GM18502 (cell line): ENCODE results near the gene SNAI1.
A peak's percentile ranks its signal among the peaks of the same experiment; 100 is the strongest.
"Not testable (repeated sequence)": the region's sequence is repeated elsewhere in the genome, so short reads cannot be mapped to it uniquely, and the experiment has no call there.

Experiments
- ATAC-seq: cut with Tn5 transposase; IDR thresholded peaks from one replicate; pipeline ENCODE4 v1.9.1; 2021; ENCODE audit warnings: mild to moderate bottlenecking; ENCODE audit not compliant: unreplicated experiment, poor library complexity

Gene SNAI1

DNA sequence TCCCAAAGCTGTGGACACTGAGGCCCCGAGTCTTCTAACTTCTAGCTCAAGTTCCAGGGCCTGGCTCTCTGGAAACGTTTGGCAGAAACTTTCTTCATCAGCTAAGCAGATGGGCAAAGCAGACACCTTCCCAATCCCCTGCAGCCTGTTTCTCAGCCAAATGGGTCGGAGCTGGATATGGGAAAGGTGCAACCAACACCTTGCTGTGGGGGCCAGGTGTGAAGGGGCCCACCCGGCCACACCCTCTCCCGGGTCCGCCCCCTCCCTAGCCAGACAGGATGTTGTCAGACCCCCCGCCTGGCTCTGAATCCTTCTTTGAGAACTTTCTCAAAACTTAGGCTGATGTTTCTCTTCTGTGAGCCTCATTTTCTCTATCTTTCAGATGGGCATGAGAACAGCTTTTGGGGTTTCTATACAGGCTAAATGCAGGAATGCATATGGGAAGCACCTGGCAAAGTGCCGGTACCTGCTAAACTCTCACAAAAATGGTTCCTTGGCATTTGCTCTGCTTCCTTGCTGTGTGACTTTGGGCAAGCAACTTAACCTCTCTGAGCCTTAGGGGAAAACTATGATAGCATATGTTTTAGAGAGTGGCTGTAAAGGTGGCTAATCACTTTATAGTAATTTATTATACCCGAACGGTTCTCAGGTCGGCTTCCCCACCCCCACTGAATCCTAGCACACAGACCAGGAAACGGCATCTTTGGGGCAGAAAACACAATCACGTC is 1.8 kb downstream of the SNAI1 start:
- no peak for ATAC-seq

GRCh38 chr20:49985157-49985556 is 2.4 kb downstream of the SNAI1 start:
- ATAC-seq = no peak

- ATAC-seq = no peak
Measured at GRCh38 chr20:49985617-49986016, 2.8 kb downstream of the SNAI1 start.

GRCh38 chr20:49986049-49986448 is 3.3 kb downstream of the SNAI1 start:
- no peak for ATAC-seq

- ATAC-seq = no peak
Measured at GRCh38 chr20:49987015-49987867, 4.5 kb downstream of the SNAI1 start.

DNA sequence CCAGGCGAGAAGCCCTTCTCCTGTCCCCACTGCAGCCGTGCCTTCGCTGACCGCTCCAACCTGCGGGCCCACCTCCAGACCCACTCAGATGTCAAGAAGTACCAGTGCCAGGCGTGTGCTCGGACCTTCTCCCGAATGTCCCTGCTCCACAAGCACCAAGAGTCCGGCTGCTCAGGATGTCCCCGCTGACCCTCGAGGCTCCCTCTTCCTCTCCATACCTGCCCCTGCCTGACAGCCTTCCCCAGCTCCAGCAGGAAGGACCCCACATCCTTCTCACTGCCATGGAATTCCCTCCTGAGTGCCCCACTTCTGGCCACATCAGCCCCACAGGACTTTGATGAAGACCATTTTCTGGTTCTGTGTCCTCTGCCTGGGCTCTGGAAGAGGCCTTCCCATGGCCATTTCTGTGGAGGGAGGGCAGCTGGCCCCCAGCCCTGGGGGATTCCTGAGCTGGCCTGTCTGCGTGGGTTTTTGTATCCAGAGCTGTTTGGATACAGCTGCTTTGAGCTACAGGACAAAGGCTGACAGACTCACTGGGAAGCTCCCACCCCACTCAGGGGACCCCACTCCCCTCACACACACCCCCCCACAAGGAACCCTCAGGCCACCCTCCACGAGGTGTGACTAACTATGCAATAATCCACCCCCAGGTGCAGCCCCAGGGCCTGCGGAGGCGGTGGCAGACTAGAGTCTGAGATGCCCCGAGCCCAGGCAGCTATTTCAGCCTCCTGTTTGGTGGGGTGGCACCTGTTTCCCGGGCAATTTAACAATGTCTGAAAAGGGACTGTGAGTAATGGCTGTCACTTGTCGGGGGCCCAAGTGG is 5.3 kb downstream of the SNAI1 start:
- ATAC-seq = no peak

DNA sequence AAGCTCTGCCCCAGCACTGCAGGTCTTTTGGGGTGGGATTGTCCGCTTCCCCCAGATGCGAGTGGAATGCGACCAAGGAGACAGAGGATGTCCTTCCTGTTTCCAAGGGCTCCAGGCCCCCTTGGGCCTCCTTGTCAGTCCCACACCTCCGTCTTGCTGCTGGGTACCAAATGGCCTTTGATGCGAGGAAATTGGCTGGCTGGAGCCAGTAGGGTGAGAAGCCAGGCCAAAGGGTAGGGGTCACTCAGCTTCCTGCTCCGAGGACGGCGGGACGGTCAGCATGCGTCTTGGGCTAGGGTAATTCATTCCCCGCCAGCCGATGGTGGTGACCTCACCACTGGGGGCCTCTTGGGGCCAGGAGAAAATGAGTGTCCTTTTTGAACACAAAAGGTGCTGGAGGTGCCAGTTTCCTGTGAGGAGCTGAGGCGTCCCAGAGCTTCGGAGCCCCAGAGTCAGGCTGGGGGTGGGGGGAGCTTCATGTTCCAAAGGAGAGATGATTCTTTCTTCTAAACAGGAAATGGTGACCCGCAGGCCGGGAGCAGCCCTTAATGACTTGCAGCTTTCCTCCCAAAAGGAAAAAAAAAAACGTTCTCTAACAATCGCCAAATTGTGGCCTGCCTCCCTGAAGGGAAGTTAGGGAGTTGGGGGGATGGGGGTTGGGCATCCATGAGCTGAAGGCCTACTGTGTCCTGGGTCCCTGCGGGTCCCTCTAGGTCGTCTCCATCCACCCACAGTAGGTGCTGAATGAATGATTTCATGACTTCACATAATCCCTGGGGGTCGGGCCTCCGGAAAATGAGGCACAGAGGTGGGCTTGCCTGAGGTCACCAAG is 6.7 kb downstream of the SNAI1 start:
- no peak for ATAC-seq

DNA sequence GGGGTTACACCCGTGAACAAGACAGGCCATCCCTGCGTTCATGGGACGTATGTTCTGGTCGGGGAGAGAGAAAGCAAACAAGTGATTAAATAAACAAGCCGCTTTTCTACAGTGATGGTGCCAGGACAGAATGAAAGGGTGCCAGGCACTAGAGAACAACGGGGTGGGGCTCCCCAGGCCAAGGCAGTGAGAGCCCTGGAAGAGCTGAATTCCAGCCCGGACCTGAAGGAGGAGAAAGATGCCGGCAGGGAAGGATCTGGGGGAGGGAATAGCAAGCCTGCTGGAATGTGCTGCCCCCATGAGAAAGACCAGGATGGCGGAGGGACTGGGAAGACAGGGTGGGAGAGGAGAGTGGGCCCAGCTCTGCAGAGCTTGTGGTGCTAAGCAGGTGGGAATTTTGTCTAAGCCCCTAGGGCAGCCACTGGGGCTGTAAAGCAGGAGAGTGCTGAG is 7.5 kb downstream of the SNAI1 start:
- no peak for ATAC-seq

DNA sequence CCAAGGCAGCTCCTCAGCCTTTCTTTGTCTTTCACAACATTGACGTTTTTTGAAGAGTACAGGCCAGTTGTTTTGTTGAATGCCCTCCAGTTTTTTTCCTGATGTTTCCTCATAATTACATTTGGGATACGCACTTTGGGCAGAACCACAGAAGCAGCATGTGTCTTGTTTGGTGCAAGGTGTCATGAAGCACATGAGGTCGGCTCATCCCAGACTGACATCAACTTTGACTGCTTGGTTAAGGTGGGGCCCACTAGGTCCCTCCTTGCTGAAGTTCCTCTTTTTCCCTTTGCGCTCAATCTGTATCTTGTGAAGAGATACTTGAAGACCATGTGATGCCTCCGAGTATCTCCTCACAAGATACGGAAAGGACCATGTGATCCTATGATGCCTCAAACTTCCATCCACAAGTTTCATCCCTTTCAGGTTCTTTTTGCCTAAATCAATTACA is 10.5 kb downstream of the SNAI1 start:
- no peak for ATAC-seq

DNA sequence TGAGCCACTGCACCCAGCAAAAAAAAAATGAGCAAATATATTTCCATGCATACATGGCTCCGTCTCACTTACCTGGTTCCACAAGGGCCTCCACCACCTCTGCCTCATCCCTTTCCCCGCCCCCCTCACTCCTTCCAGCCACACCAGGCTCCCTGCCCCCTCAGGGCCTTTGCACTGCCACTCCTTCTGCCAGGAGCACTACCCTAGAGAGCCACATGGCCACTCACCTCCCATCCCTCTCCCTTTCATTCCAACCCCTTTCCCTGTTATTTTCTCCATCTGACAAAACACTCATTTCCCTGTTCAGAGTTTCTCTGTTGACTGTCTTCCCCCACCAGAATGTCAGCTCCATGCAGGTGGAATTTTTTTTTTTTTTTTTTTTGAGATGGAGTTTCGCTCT is 12.8 kb downstream of the SNAI1 start:
- no peak for ATAC-seq

DNA sequence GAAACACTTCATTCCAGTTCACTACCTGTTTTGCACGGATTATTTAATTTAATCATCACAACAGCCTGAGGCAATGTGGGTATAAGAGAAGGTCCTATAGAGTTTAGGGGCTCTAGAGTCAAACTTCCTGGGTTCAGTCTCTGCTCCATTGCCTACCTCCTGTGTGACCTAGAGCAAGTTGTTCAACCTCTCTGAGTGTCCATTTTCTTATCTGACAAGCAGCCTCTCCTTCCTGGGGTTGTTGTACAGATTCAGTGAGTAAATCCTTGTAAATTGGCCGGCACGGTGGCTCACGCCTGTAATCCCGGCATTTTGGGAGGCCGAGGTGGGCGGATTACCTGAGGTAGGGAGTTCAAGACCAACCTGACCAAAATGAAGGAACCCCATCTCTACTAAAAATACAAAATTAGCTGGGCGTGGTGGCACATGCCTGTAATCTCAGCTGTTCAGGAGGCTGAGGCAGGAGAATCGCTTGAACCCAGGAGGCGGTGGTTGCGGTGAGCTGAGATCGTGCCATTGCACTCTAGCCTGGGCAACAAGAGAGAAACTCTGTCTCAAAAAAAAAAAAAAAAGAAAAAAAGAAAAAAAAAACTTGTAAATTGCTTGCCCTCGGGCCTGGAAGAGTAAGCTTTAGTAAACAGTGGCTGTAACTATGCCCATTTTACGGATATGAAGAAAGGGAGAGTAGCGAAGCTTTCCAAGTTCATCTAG is 15.9 kb downstream of the SNAI1 start:
- not testable (repeated sequence) for ATAC-seq

GRCh38 chr20:49999329-49999728 is 16.5 kb downstream of the SNAI1 start:
- peak; percentile 64 for ATAC-seq

- not testable (repeated sequence) for ATAC-seq
Measured at GRCh38 chr20:50000548-50001222, 17.9 kb downstream of the SNAI1 start.

DNA sequence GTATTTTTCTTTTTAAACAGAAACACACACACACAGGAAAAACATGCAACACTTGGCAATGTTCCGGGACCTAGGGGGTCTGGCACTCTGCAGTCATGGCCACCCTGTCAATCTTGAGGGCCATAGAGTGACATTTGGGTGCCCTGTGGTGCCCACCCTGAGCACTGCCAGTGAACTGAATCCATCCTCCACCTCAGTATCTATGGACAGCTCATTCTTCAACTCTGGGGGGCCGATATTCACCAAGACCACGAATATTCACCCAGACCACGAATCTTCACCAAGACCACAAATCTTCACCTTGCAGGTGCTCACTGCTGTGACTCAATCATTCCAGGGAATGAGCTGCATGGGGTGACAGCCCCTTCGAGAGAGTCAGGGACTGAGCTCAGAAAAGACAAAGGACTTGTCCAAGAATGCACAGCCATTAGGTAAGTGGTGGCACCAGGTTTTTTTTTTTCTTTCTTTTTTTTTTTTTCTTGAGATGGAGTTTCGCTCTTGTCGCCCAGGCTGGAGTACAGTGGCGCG is 19.1 kb downstream of the SNAI1 start:
- ATAC-seq = no peak

DNA sequence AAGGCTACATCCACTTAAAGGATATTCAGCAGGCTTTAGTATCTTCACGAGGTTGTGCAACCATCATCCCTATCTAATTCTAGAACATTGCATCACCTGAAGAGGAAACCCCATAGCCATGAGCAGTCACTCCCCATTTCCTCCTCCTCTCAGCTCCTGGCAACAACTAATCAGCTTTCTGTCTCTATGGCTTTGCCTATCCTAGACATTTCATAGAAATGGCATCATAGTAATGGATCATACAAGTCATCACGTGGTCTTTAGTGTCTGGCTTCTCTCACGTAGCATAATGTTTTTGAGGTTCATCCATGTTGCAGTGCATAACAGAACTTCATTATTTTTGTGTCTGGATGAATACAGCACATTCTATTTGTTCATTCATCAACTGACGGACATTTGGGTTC is 20.5 kb downstream of the SNAI1 start:
- no peak for ATAC-seq

GRCh38 chr20:50004229-50004628 is 21.4 kb downstream of the SNAI1 start:
- ATAC-seq = no peak

DNA sequence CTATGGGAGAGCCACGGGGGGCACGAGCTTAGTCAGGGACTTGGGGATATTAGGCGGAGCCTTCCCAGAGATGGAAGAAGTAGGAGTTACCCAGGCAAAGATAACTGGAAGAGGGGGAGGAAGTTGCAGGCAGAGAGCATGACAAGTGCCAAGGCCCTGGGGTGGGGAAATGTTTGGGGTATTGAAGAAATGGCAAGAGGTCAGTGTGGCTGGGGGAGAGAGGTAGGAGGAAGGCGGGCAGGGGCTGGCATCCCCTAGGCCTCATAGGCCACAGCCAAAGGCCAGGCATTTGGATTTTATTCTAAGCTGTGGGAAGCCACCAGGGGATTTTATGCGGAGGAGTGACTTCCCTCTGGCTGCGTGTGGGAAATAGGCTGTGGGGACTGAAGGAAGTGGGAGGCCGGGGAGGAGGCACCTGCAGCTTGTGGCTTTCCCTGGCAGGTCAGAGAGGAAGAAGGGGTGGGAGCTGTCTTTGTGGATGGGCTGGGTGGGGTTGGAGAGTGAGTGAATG is 22.7 kb downstream of the SNAI1 start:
- no peak for ATAC-seq

DNA sequence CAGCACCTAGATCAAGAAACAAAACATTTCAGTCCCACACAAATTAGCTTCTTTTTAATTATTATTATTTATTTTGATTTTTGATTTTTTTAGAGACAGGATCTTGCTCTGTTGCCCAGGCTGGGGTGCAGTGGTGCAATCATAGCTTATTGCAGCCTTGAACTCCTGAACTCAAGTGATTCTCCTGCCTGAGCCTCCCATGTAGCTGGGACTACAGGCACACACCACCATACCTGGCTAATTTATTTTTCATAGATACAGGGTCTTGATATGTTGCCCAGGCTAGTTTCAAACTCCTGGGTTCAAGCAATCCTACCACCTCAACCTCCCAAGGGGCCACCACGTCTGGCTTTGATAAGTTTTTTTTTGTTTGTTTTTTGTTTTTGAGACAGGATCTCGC is 24.6 kb downstream of the SNAI1 start:
- ATAC-seq = no peak
